ENCODE results near the gene NUP35. TPM values are rescaled to one million over a fixed set of nuclear protein-coding genes. Genes with fewer than 3 reads are reported as not detected.

Gene NUP35
- total and polyA plus RNA-seq, 2 experiments from 2014 or later = 10.9 to 12.9 TPM

DNA sequence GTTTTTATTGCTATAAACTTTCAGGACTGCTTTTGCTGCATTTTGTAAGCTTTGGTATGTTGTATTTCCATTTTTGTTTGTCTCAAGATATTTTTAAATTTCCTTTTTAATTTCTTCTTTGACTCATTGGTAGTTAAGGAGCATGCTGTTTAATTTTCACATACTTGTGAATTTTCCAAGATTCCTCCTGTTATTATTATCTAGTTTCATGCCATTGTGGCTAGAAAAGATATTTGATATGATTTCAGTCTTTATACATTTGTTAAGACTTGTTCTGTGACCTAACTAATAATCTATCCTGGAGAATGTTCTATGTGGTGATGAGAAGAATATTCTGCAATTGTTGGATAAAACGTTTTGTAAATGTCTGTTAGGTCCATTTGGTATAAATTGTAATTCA is 62.1 kb downstream of the NUP35 start:
- Histone ChIP-seq H3K9me3 (ENCODE audit: low read depth) (no peaks in the 10 kb centered on the region), H3K4me1 (ENCODE audit: insufficient read depth) (peaks cover 11% of the 10 kb centered on the region), H3K9ac (no peak overlapping the region), H3F3A (ENCODE audit: insufficient read depth) (no peaks in the 10 kb centered on the region), H2AFZ (no peak overlapping the region), H3K27me3 (replicated peaks; ENCODE audit: insufficient read depth) (no peaks in the 10 kb centered on the region), H3K9me2 (ENCODE audit: insufficient read depth) (no peaks in the 10 kb centered on the region), H3K36me3 (ENCODE audit: low read depth) (peaks cover 20% of the 10 kb centered on the region), H3K4me3 (no peak overlapping the region), H4K20me1 (ENCODE audit: insufficient read depth) (no peaks in the 10 kb centered on the region), H3K79me2 (ENCODE audit: insufficient read depth) (peaks cover 11% of the 10 kb centered on the region; the same call in 1 of the 2 replicates), H3K4me2 (ENCODE audit: unreplicated experiment) (no peak overlapping the region), H3K27ac (no peak overlapping the region)
- TF ChIP-seq EZH2 (IDR thresholded peaks at IDR 0.05; ENCODE audit: insufficient read depth, poor library complexity, severe bottlenecking) = no peak
- TF ChIP-seq EZH2phosphoT487 (IDR thresholded peaks at IDR 0.05; ENCODE audit: insufficient read depth, low read depth) = no peak
- 90 to 92% methylated on average over 1 of the region's 1 CpG for WGBS, 2 experiments (ENCODE audit: low coverage in 1 of 2, low lambda C conversion rate in 2 of 2, missing lambda C conversion rate in 2 of 2)
- no peak for DNase-seq
- in situ Hi-C loops (cut with MboI) = no loop called here

DNA sequence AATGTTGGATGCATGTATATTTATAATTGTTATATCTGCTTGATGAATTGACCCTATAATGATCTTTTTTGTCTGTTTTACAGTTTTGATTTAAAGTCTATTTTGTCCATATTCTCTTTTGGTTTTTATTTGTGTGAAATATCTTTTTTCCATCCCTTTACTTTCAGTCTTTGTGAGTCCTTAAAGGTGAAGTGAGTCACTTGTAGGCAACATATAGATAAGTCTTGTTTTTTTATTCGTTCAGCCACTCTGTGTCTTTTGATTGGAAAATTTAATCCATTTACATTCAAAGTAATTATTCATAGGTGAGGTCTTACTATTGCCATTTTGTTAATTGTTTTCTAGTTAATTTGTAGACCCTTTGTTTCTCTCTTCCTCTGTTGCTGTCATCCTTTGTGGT is 62.5 kb downstream of the NUP35 start:
- Histone ChIP-seq H3K36me3 (ENCODE audit: low read depth) (peaks cover 19% of the 10 kb centered on the region), H3K9me2 (ENCODE audit: insufficient read depth) (no peaks in the 10 kb centered on the region), H3K27me3 (replicated peaks; ENCODE audit: insufficient read depth) (no peaks in the 10 kb centered on the region), H3K4me2 (ENCODE audit: unreplicated experiment) (no peak overlapping the region), H4K20me1 (ENCODE audit: insufficient read depth) (no peaks in the 10 kb centered on the region), H2AFZ (no peak overlapping the region), H3K9me3 (ENCODE audit: low read depth) (no peaks in the 10 kb centered on the region), H3K4me3 (no peak overlapping the region), H3K4me1 (ENCODE audit: insufficient read depth) (peaks cover 11% of the 10 kb centered on the region), H3K9ac (no peak overlapping the region), H3F3A (ENCODE audit: insufficient read depth) (no peaks in the 10 kb centered on the region), H3K27ac (no peak overlapping the region), H3K79me2 (ENCODE audit: insufficient read depth) (peaks cover 11% of the 10 kb centered on the region; the same call in 1 of the 2 replicates)
- in situ Hi-C loops (cut with MboI) = no loop called here
- DNase-seq = no peak
- TF ChIP-seq EZH2phosphoT487 (IDR thresholded peaks at IDR 0.05; ENCODE audit: insufficient read depth, low read depth) (no peak), EZH2 (IDR thresholded peaks at IDR 0.05; ENCODE audit: insufficient read depth, poor library complexity, severe bottlenecking) (no peak)
- WGBS, 2 experiments (ENCODE audit: low coverage in 1 of 2, low lambda C conversion rate in 2 of 2, missing lambda C conversion rate in 2 of 2) = 100% methylated on average over 1 of the region's 1 CpG

DNA sequence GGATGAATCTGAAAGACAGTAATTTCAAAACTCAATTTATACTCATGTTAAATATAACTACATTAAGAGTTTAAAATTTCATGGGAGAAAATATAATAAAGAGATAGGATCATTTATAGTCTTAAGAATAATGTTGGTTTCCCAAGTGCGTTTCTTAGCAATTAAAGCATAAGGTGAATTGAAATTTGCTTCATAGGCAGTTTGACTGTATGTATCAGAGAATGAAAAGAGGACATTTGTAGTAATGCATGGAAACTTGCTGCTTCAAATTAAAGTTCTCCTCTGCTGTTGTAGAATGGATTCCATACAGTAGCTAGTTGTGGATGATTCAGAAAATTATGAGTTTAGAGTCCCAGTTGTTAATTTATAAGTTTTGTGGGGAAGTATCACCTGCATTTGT is 68.1 kb downstream of the NUP35 start:
- no peak overlapping the region for H3K4me2 ChIP-seq (ENCODE audit: unreplicated experiment)
- in situ Hi-C loops (cut with MboI) = no loop called here
- H3K9ac ChIP-seq = no peak overlapping the region
- H3F3A ChIP-seq (ENCODE audit: insufficient read depth) = no peaks in the 10 kb centered on the region
- H3K9me2 ChIP-seq (ENCODE audit: insufficient read depth) = no peaks in the 10 kb centered on the region
- no peaks in the 10 kb centered on the region; the same call in 1 of the 2 replicates for H3K36me3 ChIP-seq (ENCODE audit: low read depth)
- TF ChIP-seq EZH2 (IDR thresholded peaks at IDR 0.05; ENCODE audit: insufficient read depth, poor library complexity, severe bottlenecking) (no peak), EZH2phosphoT487 (IDR thresholded peaks at IDR 0.05; ENCODE audit: insufficient read depth, low read depth) (no peak)
- 97 to 98% methylated on average over 1 of the region's 1 CpG for WGBS, 2 experiments (ENCODE audit: low coverage in 1 of 2, low lambda C conversion rate in 2 of 2, missing lambda C conversion rate in 2 of 2)
- no peak overlapping the region for H2AFZ ChIP-seq
- H4K20me1 ChIP-seq (ENCODE audit: insufficient read depth) = no peaks in the 10 kb centered on the region
- no peaks in the 10 kb centered on the region for H3K9me3 ChIP-seq (ENCODE audit: low read depth)
- H3K27ac ChIP-seq = no peak overlapping the region
- H3K79me2 ChIP-seq (ENCODE audit: insufficient read depth) = no peaks in the 10 kb centered on the region
- no peaks in the 10 kb centered on the region for H3K27me3 ChIP-seq (replicated peaks; ENCODE audit: insufficient read depth)
- no peaks in the 10 kb centered on the region for H3K4me1 ChIP-seq (ENCODE audit: insufficient read depth)
- no peak overlapping the region for H3K4me3 ChIP-seq
- no peak for DNase-seq

DNA sequence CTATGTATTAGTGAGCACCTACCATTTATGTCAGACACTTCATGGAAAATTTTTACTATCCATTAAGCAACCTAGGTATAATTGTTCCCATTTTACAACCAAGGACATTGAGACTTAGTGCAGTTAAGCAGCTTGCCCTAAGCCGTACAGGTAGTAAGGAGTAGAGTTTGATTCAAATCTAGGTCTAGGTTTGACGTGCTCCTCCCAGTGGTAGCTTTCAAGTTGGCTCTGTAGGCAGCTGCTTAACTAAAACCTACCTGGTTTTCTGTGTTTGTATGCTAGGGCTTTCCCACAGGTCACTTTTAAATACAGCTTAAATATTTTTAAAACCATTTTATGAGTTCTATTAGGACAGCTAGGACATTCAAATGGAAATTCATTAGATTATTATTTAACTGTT is 69.7 kb downstream of the NUP35 start:
- Histone ChIP-seq H3K4me1 (ENCODE audit: insufficient read depth) (no peaks in the 10 kb centered on the region), H3K9ac (no peak overlapping the region), H3K27ac (no peak overlapping the region), H3K36me3 (ENCODE audit: low read depth) (no peaks in the 10 kb centered on the region; the same call in 1 of the 2 replicates), H2AFZ (no peak overlapping the region), H3K9me3 (ENCODE audit: low read depth) (no peaks in the 10 kb centered on the region), H3K27me3 (replicated peaks; ENCODE audit: insufficient read depth) (no peaks in the 10 kb centered on the region), H3F3A (ENCODE audit: insufficient read depth) (no peaks in the 10 kb centered on the region), H3K4me2 (ENCODE audit: unreplicated experiment) (no peak overlapping the region), H3K9me2 (ENCODE audit: insufficient read depth) (no peaks in the 10 kb centered on the region), H3K79me2 (ENCODE audit: insufficient read depth) (no peaks in the 10 kb centered on the region), H4K20me1 (ENCODE audit: insufficient read depth) (no peaks in the 10 kb centered on the region), H3K4me3 (no peak overlapping the region)
- TF ChIP-seq EZH2phosphoT487 (IDR thresholded peaks at IDR 0.05; ENCODE audit: insufficient read depth, low read depth) = no peak
- TF ChIP-seq EZH2 (IDR thresholded peaks at IDR 0.05; ENCODE audit: insufficient read depth, poor library complexity, severe bottlenecking) = no peak
- in situ Hi-C loops (cut with MboI) = no loop called here
- no peak for DNase-seq
- 99 to 100% methylated on average over 2 of the region's 2 CpGs for WGBS, 2 experiments (ENCODE audit: low coverage in 1 of 2, low lambda C conversion rate in 2 of 2, missing lambda C conversion rate in 2 of 2)

DNA sequence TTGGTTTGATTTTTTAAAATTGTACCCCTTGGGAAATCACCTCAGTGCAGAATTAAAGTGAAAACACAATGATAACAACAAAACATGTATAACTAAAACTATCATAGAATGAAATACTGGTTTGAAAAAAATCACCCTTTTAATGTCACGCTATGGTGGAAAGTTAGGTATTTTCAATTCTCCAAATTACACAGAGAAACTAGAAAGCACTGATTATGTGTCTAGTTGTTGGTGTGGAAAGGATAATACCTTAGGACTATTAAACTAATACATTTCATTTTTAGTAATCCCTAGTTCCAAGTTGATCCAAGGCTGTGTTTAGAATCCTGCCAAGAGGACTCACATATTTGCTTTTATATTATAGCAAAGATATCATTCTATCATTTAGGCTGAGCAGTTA is 71.2 kb downstream of the NUP35 start:
- H3F3A ChIP-seq (ENCODE audit: insufficient read depth) = no peaks in the 10 kb centered on the region
- no peak overlapping the region for H3K9ac ChIP-seq
- in situ Hi-C loops (cut with MboI) = no loop called here
- no peaks in the 10 kb centered on the region; the same call in 1 of the 2 replicates for H3K36me3 ChIP-seq (ENCODE audit: low read depth)
- no peak overlapping the region for H3K4me3 ChIP-seq
- no peaks in the 10 kb centered on the region for H3K27me3 ChIP-seq (replicated peaks; ENCODE audit: insufficient read depth)
- no peak overlapping the region for H3K4me2 ChIP-seq (ENCODE audit: unreplicated experiment)
- no peak overlapping the region for H3K27ac ChIP-seq
- no peak for DNase-seq
- no peaks in the 10 kb centered on the region for H3K79me2 ChIP-seq (ENCODE audit: insufficient read depth)
- H2AFZ ChIP-seq = no peak overlapping the region
- no peaks in the 10 kb centered on the region for H3K4me1 ChIP-seq (ENCODE audit: insufficient read depth)
- WGBS, 2 experiments (ENCODE audit: low coverage in 1 of 2, low lambda C conversion rate in 2 of 2, missing lambda C conversion rate in 2 of 2) = 92 to 97% methylated on average over 1 of the region's 1 CpG
- H3K9me2 ChIP-seq (ENCODE audit: insufficient read depth) = no peaks in the 10 kb centered on the region
- H4K20me1 ChIP-seq (ENCODE audit: insufficient read depth) = no peaks in the 10 kb centered on the region
- H3K9me3 ChIP-seq (ENCODE audit: low read depth) = no peaks in the 10 kb centered on the region
- TF ChIP-seq EZH2phosphoT487 (IDR thresholded peaks at IDR 0.05; ENCODE audit: insufficient read depth, low read depth) (no peak), EZH2 (IDR thresholded peaks at IDR 0.05; ENCODE audit: insufficient read depth, poor library complexity, severe bottlenecking) (no peak)

Measured in GM23248 (cell line).